Lung microvascular endothelial cell (primary cell): ENCODE results near the gene VSX2. TPM values are rescaled to one million over a fixed set of nuclear protein-coding genes. Genes with fewer than 3 reads are reported as not detected.

ENCODE experiments used
- DNase-seq, 2 donors: peaks; one replicate each; pipeline versions ENCODE4 v3.0.0 to v3.0.0-alpha.2; 2010; ENCODE audit warnings: low read depth in 2 of 2
- total RNA-seq: library from RNA; depleted of rRNA; stranded (reverse); fragments of >200 nt; gene quantifications from 2 replicates; pipeline ENCODE4 v1.2.1, GENCODE V29; 2014

The VSX2 gene
- not detected in 2 replicates for total RNA-seq

- no peak for DNase-seq
These were observed at the start of gene VSX2 for GRCh38 chr14:74238974-74239847. Gene VSX2 (plus strand): TSS chr14:74239449. CDS start chr14:74239562, 113 bp downstream.

DNA sequence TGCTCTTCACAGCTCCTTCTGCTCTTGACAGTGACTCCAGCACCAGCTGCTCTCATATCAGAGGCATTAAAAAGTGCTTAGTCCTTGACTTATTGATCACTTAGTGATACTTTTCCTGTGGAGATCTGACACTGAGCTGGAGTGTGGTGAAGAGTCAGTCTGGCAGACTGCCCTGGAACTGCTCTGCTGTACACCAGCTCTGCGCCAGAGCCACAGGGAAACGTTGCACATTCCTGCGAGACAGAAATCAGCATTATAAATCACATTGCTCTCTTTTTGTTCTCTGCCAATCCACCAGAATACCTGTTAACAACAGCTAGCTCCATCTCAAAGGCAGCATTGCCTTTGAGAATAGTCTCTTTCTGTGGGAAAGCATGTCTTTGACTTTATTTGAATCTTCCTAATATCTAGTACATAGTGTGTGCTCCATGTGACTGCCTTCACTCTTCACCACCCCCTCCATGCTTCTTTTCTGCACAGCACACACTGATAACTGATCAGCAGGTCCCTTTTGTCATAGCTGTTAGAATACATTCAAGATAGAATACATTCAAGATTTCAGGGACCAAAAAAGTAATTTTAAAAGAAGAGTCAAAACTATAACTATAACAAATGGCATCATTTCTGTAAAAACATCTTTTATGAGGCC is 48.2 kb upstream of the VSX2 start:
- DNase-seq, result no peak

GRCh38 chr14:74194506-74195274 is 44.6 kb upstream of the VSX2 start:
- DNase-seq, result no peak

DNA sequence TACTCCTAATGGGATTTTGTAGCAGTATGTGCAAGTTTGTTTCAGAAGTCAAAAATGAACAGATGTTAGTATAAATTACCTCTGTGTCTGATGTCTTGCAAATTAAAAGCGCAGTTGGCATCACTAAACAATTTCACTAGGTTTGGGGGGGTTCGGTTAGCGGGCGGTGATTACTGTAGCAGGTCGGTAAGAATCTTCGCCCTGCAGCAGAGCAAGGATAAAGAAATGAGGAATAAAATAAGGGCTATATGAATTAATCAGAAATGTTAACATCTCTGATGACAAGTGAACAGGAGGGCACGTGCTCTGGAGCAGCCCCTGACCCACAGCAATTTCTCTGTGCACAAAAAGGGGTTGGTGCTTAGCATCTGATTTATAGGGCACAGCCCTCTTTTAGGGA is 43.6 kb upstream of the VSX2 start:
- DNase-seq, result no peak

GRCh38 chr14:74198441-74199234 is 40.6 kb upstream of the VSX2 start:
- no peak for DNase-seq

GRCh38 chr14:74202113-74202512 is 37.1 kb upstream of the VSX2 start:
- no peak for DNase-seq

DNA sequence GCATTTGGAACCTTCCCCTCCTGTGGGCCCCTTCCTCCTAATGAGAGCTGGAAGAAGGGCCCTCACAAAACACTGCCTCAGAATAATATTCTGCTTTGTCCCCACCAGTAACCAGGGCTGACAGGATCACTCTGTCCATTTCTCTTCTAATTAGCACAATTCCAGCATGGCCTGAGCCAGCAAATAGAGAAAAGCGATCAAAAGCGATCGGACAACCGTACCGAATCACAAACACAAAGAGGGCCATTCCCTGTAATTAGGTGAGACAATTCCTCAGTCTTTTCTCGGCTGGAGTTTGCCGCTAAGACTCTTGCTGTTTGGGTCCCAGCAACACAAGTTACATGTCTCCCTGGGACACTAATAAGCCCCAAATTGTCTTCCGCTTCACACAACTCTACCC is 35.6 kb upstream of the VSX2 start:
- no peak for DNase-seq

DNA sequence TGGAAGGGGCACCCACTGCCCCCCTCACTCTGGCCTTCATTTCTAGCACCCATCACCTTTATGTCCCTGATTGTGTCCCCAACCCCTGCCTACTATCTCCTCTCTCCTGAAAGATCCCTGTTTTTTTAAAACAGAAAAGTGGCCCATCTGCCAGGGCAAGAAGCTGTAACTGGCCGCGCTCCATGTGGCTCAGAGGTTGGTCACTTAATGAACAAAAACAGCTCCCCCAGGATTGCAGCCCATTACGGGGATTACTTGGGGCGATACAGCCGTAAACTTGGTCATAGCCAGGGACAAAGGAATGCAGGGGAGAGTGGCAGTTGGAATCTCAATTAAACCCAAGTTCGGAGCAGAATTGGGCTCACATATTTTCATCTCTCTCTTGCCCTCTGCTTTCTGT is 34.8 kb upstream of the VSX2 start:
- no peak for DNase-seq

GRCh38 chr14:74205882-74206281 is 33.4 kb upstream of the VSX2 start:
- DNase-seq, result no peak

- DNase-seq, result no peak
These were observed 31.3 kb upstream of the VSX2 start for GRCh38 chr14:74207943-74208342.

DNA sequence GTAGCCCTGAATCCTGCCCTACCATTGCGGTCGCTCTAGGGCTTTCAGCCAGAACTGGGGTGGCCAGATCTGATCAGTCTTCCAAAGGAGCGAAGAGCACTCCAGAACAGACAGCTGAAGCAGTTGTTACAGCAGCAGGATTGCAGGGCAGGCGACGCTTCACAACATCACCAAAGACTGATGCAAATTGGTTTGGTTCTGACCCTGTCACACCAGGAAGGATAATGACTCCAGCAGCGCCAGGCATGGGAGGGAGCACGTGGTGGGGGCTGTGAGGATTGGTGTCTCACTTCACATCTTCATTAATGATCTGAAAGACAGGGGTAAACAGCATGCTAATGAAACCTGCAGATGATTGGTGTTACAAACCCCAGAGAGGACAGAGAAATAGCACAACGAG is 30.6 kb upstream of the VSX2 start:
- DNase-seq, result no peak

DNA sequence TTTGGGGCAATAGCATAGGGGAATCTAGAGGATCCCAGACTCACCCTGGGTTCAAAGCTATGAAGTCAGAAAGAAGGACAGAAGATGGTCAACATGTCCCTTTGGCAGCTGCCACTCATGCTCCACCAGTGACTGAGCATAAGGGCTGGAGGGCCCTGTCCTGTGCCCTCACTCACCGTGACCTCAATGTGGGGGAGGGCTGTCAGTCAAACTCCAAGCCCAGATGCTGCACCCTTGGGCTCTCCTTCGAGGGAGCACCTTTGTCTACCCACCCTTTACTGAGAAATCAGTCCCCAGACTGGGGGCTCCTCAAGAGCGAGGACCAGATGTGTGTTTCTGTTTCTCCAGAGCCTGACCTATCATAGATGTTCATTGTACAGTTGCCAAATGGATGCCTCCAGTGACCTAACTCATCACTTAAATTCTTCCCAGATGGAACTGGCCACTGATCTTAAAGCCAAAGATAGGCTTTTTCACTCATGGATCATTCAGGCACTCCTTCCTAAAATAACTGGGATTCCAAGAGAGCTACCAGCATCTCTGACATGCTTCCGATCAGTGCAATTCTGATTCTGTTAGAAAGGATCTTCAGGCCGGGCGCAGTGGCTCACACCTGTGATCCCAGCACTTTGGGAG is 27.2 kb upstream of the VSX2 start:
- no peak for DNase-seq

GRCh38 chr14:74213907-74214803 is 25.1 kb upstream of the VSX2 start:
- DNase-seq, result no peak

GRCh38 chr14:74216671-74217070 is 22.6 kb upstream of the VSX2 start:
- no peak for DNase-seq

- peak; percentile 66 for DNase-seq
These were observed 21.4 kb upstream of the VSX2 start for GRCh38 chr14:74217672-74218448.

DNA sequence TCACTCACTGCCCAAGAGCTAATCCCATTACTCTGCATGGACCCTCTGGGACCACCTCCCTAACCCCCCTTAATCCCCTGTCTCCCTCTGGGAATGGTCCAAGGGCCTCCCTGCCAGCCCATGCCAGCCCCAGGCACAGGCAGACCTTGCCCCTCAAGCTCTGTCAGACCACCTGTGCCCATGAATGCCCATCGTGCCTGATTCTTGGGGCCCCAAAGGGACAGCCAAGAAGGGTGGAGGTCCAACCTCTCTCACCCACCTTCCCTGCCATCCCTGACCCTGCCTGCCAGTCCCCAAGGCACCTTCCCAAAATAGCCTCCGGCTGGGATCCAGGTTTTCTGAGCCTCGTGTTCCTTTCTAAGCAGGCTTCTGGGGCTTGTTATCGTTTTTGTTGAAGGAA is 20.8 kb upstream of the VSX2 start:
- DNase-seq, result no peak

DNA sequence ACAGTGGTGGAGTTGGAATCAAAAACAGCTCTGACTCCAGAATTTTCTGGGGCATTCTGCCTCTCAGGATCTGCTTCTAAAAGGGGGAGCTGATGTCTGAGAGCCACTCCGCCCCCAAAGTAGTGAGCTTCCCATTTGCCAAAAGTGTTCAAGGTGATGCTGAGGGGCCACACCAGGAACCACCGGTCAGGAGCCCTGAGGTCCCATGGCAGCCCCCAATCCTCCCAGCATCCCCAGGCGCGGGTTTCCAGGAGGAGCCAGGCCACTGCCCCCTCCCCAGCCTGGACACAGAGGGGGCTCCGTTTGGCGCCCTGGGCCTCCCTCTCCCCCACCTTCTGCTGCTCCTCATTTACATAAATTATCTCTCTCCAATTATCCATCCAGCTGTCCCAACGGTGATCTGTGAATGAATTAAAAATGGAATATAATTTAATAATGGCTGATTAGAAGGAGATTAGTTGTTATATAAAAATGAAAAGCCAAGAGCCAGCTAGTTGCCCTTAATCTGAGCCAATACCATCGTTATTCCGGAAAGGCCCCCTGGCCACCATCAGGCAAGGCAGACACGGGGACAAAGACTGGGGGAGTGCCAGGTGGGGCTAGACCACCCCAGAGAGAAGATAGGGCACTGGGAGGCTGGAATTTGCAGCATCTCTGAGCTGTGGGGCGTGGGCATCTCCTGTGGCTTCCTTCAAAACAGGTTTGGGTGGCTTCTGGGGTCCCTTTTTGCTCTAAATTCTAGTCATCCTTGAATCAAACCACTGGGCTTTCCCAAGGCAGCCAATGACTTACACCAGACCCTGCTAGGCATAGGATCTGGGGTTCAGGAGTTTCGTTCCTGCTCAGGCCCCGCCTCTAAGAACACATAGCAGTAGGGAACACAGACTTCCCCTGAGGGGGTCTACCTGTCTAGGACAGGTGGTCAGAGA is 19.7 kb upstream of the VSX2 start:
- DNase-seq, result no peak

DNA sequence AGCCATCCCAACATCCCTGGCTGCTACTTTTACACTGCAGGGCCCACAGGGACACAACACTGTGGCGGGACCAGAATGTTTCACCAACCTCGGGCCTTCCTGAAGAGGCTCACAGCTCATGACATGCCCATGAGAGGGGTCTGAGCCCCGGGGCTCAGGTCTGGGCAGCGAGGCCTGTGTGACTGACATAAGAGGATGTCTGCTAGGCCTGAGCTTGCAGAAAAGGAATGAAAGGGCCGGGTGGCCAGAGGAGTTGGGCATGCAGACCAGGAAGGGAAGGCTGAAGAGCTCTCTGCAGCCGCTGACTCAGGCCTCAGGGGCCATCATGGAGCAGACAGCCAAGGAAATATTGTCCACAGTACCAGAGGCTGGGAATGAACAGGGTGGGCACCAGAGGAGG is 18.3 kb upstream of the VSX2 start:
- DNase-seq, result no peak
